Trophoblast cell (in vitro differentiated cells and primary cell): ENCODE data around the gene FTSJ1.
A peak's percentile ranks its signal among the peaks of the same experiment; 100 is the strongest.

Experiments
- DNase-seq, 2 donors: peaks; one replicate each; pipeline ENCODE4 v3.0.0-alpha.2; 2016
- H2AFZ ChIP-seq: 2 replicates; pipeline ENCODE4 v1.6.1; 2013; ENCODE audit warnings: low read length, moderate library complexity, mild to moderate bottlenecking; ENCODE audit not compliant: insufficient read depth, poor library complexity
- H2AK5ac ChIP-seq: 2 replicates; pipeline ENCODE4 v1.6.1; 2013; ENCODE audit warnings: mild to moderate bottlenecking, low read length
- H2BK120ac ChIP-seq: 2 replicates; pipeline ENCODE4 v1.6.1; 2013; ENCODE audit warnings: low read length, mild to moderate bottlenecking, moderate library complexity; ENCODE audit not compliant: insufficient read depth, poor library complexity
- H2BK12ac ChIP-seq: 2 replicates; pipeline ENCODE4 v1.6.1; 2013; ENCODE audit warnings: mild to moderate bottlenecking, low read length, moderate library complexity
- H2BK5ac ChIP-seq: 2 replicates; pipeline ENCODE4 v1.6.1; 2013; ENCODE audit warnings: low read length, low read depth, moderate library complexity, mild to moderate bottlenecking; ENCODE audit not compliant: poor library complexity
- H3K14ac ChIP-seq: 2 replicates; pipeline ENCODE4 v1.6.1; 2013; ENCODE audit warnings: mild to moderate bottlenecking, low read length
- H3K18ac ChIP-seq: 2 replicates; pipeline ENCODE4 v1.6.1; 2013; ENCODE audit warnings: mild to moderate bottlenecking, low read length
- H3K23ac ChIP-seq: 2 replicates; pipeline ENCODE4 v1.6.1; 2013; ENCODE audit warnings: low read length
- H3K27ac ChIP-seq: 2 replicates; pipeline ENCODE4 v1.5.1; 2013; ENCODE audit warnings: low read depth, mild to moderate bottlenecking, inconsistent platforms, low read length, moderate library complexity
- H3K27me3 ChIP-seq: 2 replicates; pipeline ENCODE4 v1.6.1; 2013; ENCODE audit warnings: inconsistent platforms, mild to moderate bottlenecking, low read length, moderate library complexity; ENCODE audit not compliant: insufficient read depth
- H3K36me3 ChIP-seq, 2 experiments: 1 replicate in 1 of 2; 2 replicates in 1 of 2; pipeline ENCODE4 v1.6.1; 2013; ENCODE audit warnings: low read length in 2 of 2, mild to moderate bottlenecking in 2 of 2, moderate library complexity in 1 of 2; ENCODE audit not compliant: insufficient read depth in 2 of 2, control insufficient read depth in 1 of 2
- H3K4ac ChIP-seq: 2 replicates; pipeline ENCODE4 v1.6.1; 2013; ENCODE audit warnings: low read depth, mild to moderate bottlenecking, low read length, moderate library complexity
- H3K4me1 ChIP-seq, 2 experiments: 1 replicate in 1 of 2; 2 replicates in 1 of 2; pipeline ENCODE4 v1.6.1; 2013; ENCODE audit warnings: low read length in 2 of 2, mild to moderate bottlenecking in 2 of 2, moderate library complexity in 1 of 2; ENCODE audit not compliant: insufficient read depth in 2 of 2, control insufficient read depth in 1 of 2
- H3K4me2 ChIP-seq: 2 replicates; pipeline ENCODE4 v1.6.1; 2013; ENCODE audit warnings: inconsistent platforms, mild to moderate bottlenecking, low read length, moderate library complexity
- H3K4me3 ChIP-seq: 2 replicates; pipeline ENCODE4 v1.5.1; 2013; ENCODE audit warnings: mild to moderate bottlenecking, low read depth, low read length, inconsistent platforms
- H3K79me1 ChIP-seq: one replicate; pipeline ENCODE4 v1.6.1; 2013; ENCODE audit warnings: low read length
- H3K79me2 ChIP-seq: 2 replicates; pipeline ENCODE4 v1.6.1; 2013; ENCODE audit warnings: low read length, mild to moderate bottlenecking; ENCODE audit not compliant: control insufficient read depth, insufficient read depth, poor library complexity
- H3K9ac ChIP-seq: 2 replicates; pipeline ENCODE4 v1.6.1; 2013; ENCODE audit warnings: mild to moderate bottlenecking, low read length
- H3K9me3 ChIP-seq: 2 replicates; pipeline ENCODE4 v1.6.1; 2013; ENCODE audit warnings: low read depth, mild to moderate bottlenecking, control low read depth, inconsistent platforms, low read length; ENCODE audit not compliant: insufficient read depth
- H4K12ac ChIP-seq: 2 replicates; pipeline ENCODE4 v1.6.1; 2013; ENCODE audit warnings: low read depth, mild to moderate bottlenecking, low read length, moderate library complexity
- H4K8ac ChIP-seq: 2 replicates; pipeline ENCODE4 v1.6.1; 2013; ENCODE audit warnings: low read depth, mild to moderate bottlenecking, low read length, moderate library complexity
- H4K91ac ChIP-seq: one replicate; pipeline ENCODE4 v1.6.1; 2013; ENCODE audit warnings: low read depth, mild to moderate bottlenecking, low read length, moderate library complexity
- WGBS: extraction: QIAGEN DNeasy Blood & Tissue Kit; methylation state at CpG from one replicate; pipeline ENCODE4 v1.1.7; 2013; ENCODE audit warnings: missing lambda C conversion rate; ENCODE audit not compliant: insufficient read length, insufficient coverage; ENCODE audit errors: extremely low coverage; 5-methylcytosine and 5-hydroxymethylcytosine counted together

FTSJ1 gene

DNA sequence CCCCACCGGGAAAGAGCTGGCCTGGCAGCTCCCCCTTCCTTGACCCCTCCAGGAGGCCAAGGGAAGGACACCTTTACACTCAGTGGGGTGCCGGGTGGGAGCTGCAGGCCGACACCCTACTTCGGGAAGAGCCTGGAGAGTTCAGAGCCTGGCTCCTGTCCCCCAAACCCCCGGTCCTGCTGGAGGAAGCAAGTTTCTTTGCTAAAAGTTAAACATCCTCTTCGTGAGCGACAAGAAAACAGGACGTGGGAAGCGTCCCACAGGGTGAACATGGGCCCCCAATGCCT, 2.4 kb upstream of the FTSJ1 start:
- H3K4me2 ChIP-seq, result no peak overlapping the region
- DNase-seq, result no peak
- H3K79me2 ChIP-seq, result peaks cover 8% of the 10 kb centered on the region
- H3K9me3 ChIP-seq, result no peaks in the 10 kb centered on the region
- H3K79me1 ChIP-seq, result peaks cover 9% of the 10 kb centered on the region
- WGBS, result no CpG with 5 or more reads among the region's 9 CpGs
- H3K4me3 ChIP-seq, result no peak overlapping the region
- no peak overlapping the region for H3K9ac ChIP-seq
- H3K27me3 ChIP-seq, result no peaks in the 10 kb centered on the region
- H2AK5ac ChIP-seq, result no peak overlapping the region
- no peak overlapping the region for H2BK5ac ChIP-seq
- H3K14ac ChIP-seq, result no peak overlapping the region
- H3K4me1 ChIP-seq, result peaks cover 8 to 25% of the 10 kb centered on the region in 2 experiments
- peak overlapping the region; percentile 10 for H4K91ac ChIP-seq
- no peak overlapping the region for H4K12ac ChIP-seq
- no peak overlapping the region for H3K23ac ChIP-seq
- no peak overlapping the region for H2AFZ ChIP-seq
- H4K8ac ChIP-seq, result no peak overlapping the region
- H3K36me3 ChIP-seq, result peaks cover 2 to 6% of the 10 kb centered on the region in 2 experiments
- H2BK120ac ChIP-seq, result no peak overlapping the region
- no peak overlapping the region for H3K4ac ChIP-seq
- no peak overlapping the region for H3K27ac ChIP-seq
- peak overlapping the region; percentile 31 for H2BK12ac ChIP-seq
- no peak overlapping the region for H3K18ac ChIP-seq

DNA sequence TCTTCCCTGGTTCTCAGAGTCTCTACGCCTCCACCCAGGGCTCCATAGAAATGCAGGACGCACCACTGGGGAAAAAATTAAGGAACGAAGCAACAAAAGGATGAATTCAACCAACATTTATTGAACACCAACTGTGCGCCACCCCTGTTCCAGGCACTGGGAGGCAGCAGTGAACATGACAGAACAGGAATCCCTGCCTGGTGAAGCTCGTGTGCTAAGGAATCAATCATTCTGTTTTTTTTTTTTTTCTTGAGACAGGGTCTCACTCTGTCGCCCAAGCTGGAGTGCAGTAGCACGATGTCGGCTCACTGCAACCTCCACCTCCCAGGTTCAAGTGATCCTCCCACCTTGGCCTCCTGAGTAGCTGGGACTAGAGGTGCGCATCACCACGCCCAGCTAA, 1.9 kb upstream of the FTSJ1 start:
- Histone ChIP-seq H3K4ac (no peak overlapping the region), H3K36me3 (peaks cover 2 to 10% of the 10 kb centered on the region in 2 experiments), H2BK120ac (no peak overlapping the region), H2BK12ac (no peak overlapping the region), H4K91ac (no peak overlapping the region), H3K79me1 (peaks cover 9% of the 10 kb centered on the region), H3K4me1 (peaks cover 5 to 25% of the 10 kb centered on the region in 2 experiments), H3K23ac (no peak overlapping the region), H4K8ac (no peak overlapping the region), H3K9me3 (no peaks in the 10 kb centered on the region), H3K4me2 (no peak overlapping the region), H2AFZ (no peak overlapping the region), H3K27me3 (no peaks in the 10 kb centered on the region), H3K9ac (no peak overlapping the region), H3K18ac (no peak overlapping the region), H3K27ac (no peak overlapping the region), H3K4me3 (no peak overlapping the region), H3K14ac (no peak overlapping the region), H2BK5ac (no peak overlapping the region), H3K79me2 (peaks cover 8% of the 10 kb centered on the region), H4K12ac (no peak overlapping the region), H2AK5ac (no peak overlapping the region)
- no CpG with 5 or more reads among the region's 10 CpGs for WGBS
- DNase-seq, result no peak

DNA sequence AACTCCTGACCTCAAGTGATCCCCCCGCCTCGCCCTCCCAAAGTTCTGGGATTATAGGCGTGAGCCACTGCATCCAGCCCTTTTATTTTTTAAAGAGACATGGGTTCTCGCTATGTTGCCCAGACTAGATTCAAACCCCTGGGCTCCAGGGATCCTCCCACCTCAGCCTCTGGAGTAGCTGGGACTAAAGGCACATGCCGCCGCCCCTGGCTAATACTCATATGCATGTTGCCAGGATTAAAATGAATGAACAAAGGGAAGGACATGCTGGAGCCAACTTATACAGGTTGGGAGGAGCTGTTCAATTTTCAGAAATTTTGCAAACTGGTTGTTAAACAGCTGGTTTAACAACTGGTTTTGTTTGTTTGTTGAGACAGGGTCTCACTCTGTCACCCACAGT, 1.4 kb upstream of the FTSJ1 start:
- Histone ChIP-seq H4K12ac (no peak overlapping the region), H3K4ac (no peak overlapping the region), H3K36me3 (peaks cover 7 to 13% of the 10 kb centered on the region in 2 experiments), H3K14ac (no peak overlapping the region), H3K27ac (no peak overlapping the region), H3K4me3 (no peak overlapping the region), H3K9me3 (no peaks in the 10 kb centered on the region), H2BK5ac (no peak overlapping the region), H2BK120ac (no peak overlapping the region), H3K23ac (no peak overlapping the region), H3K9ac (no peak overlapping the region), H3K4me1 (peaks cover 5 to 23% of the 10 kb centered on the region in 2 experiments), H2BK12ac (no peak overlapping the region), H2AK5ac (no peak overlapping the region), H4K91ac (no peak overlapping the region), H4K8ac (no peak overlapping the region), H3K79me2 (peaks cover 8% of the 10 kb centered on the region), H3K18ac (no peak overlapping the region), H3K79me1 (peaks cover 9% of the 10 kb centered on the region), H3K27me3 (no peaks in the 10 kb centered on the region), H2AFZ (no peak overlapping the region), H3K4me2 (no peak overlapping the region)
- DNase-seq, result no peak
- no CpG with 5 or more reads among the region's 6 CpGs for WGBS

DNA sequence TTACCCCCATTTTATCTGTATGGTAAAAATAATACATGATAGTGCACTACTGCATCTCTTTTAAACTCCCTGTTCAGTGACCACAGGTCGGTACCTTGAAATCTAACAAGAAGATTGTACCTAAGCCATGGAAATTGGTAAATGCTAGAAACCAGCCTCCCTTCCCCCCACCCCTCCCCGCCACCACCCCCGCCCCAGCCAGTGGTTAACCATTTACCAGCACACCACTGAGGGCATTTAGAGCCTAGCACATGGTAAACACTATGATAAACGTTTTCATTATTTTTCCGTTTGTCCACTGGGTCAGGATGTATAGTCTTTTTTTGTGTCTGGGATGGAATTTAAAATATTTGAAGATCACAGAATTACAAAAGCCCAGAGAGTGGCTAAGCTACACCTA, 703 bp upstream of the FTSJ1 start:
- no peak overlapping the region for H4K12ac ChIP-seq

More for the DNA sequence above, 703 bp upstream of the FTSJ1 start:
- Histone ChIP-seq H2AFZ (no peak overlapping the region), H3K4ac (no peak overlapping the region), H3K4me1 (peaks cover 5 to 19% of the 10 kb centered on the region in 2 experiments), H2BK5ac (no peak overlapping the region), H3K14ac (no peak overlapping the region), H3K36me3 (peaks cover 9 to 14% of the 10 kb centered on the region in 2 experiments), H4K91ac (no peak overlapping the region), H3K4me3 (no peak overlapping the region), H3K18ac (no peak overlapping the region), H3K23ac (no peak overlapping the region), H3K79me2 (peaks cover 8% of the 10 kb centered on the region), H3K9ac (no peak overlapping the region), H3K4me2 (peak overlapping the region; percentile 66), H2AK5ac (no peak overlapping the region), H3K79me1 (peaks cover 9% of the 10 kb centered on the region), H2BK12ac (no peak overlapping the region), H3K27ac (no peak overlapping the region), H2BK120ac (no peak overlapping the region), H3K27me3 (no peaks in the 10 kb centered on the region), H4K8ac (no peak overlapping the region), H3K9me3 (no peaks in the 10 kb centered on the region)
- DNase-seq, result no peak
- WGBS, result no CpG with 5 or more reads among the region's 5 CpGs
